H1 (cell line): Measurements from ENCODE around the gene CPTP. TPM values are rescaled to one million over a fixed set of nuclear protein-coding genes. Genes with fewer than 3 reads are reported as not detected.

Experiments
- CTCF ChIA-PET: fragments of 300-600 bp; sonication (Branson Sonifier 250); formaldehyde crosslinking; loops from one replicate; lab custom pipeline; 2021; ENCODE audit not compliant: partially characterized antibody; lab: Charles Lee
- POLR2A ChIA-PET: fragments of 300-600 bp; sonication (Branson Sonifier 250); formaldehyde crosslinking; loops from one replicate; lab custom pipeline; 2021; ENCODE audit warnings: inconsistent platforms; ENCODE audit not compliant: partially characterized antibody; lab: Charles Lee
- DNase-seq, 2 experiments: peaks; one replicate each; pipeline versions ENCODE4 v3.0.0 to v3.0.0-alpha.2; 2010 to 2022; ENCODE audit warnings: low spot score in 2 of 2, low read depth in 1 of 2, mixed read lengths in 1 of 2
- FAIRE-seq: peaks from 2 replicates; lab custom pipeline; 2011; peaks lifted over from hg19 to GRCh38; lab: Jason Lieb, UNC
- H2AFZ ChIP-seq: 2 replicates; pipeline ENCODE4 v1.8.1; 2012; ENCODE audit warnings: low read length, inconsistent platforms
- H2AK5ac ChIP-seq: 2 replicates; pipeline ENCODE4 v1.6.1; 2013; ENCODE audit warnings: low read depth, low read length
- H2BK120ac ChIP-seq: replicated peaks from 2 replicates; pipeline ENCODE3; 2013; ENCODE audit warnings: low read depth, low read length, inconsistent platforms
- H2BK12ac ChIP-seq: 2 replicates; pipeline ENCODE4 v1.6.1; 2013; ENCODE audit warnings: low read depth, low read length
- H2BK15ac ChIP-seq: 2 replicates; pipeline ENCODE4 v1.6.1; 2013; ENCODE audit warnings: low read length
- H2BK20ac ChIP-seq: 2 replicates; pipeline ENCODE4 v1.6.1; 2013; ENCODE audit warnings: low read length
- H2BK5ac ChIP-seq: 2 replicates; pipeline ENCODE4 v1.6.1; 2013; ENCODE audit warnings: low read depth, low read length
- H3K14ac ChIP-seq: 2 replicates; pipeline ENCODE4 v1.6.1; 2013; ENCODE audit warnings: inconsistent platforms; ENCODE audit not compliant: insufficient read length
- H3K18ac ChIP-seq: 2 replicates; pipeline ENCODE4 v1.6.1; 2013; ENCODE audit warnings: low read length; ENCODE audit errors: extremely low read depth
- H3K23ac ChIP-seq: 2 replicates; pipeline ENCODE4 v1.6.1; 2013; ENCODE audit warnings: inconsistent platforms; ENCODE audit not compliant: insufficient read length
- H3K23me2 ChIP-seq: 2 replicates; pipeline ENCODE4 v1.6.1; 2013; ENCODE audit warnings: low read depth, low read length
- H3K27ac ChIP-seq: 2 replicates; pipeline ENCODE4 v1.6.1; 2011; ENCODE audit warnings: low read depth, low read length, inconsistent platforms
- H3K27me3 ChIP-seq, 4 experiments: replicated peaks in 1 of 4; 1 replicate in 1 of 4; 2 replicates in 3 of 4; pipeline versions ENCODE4 v1.6.1 to v1.8.1; 2011 to 2013; ENCODE audit warnings: low read length in 3 of 4, mild to moderate bottlenecking in 3 of 4, inconsistent platforms in 2 of 4, mixed read lengths in 2 of 4, moderate library complexity in 1 of 4; ENCODE audit not compliant: control insufficient read depth in 3 of 4, insufficient read depth in 3 of 4; ENCODE audit errors: extremely low read depth in 1 of 4
- H3K36me3 ChIP-seq, 4 experiments: 2 replicates each; pipeline versions ENCODE4 v1.6.1 to v1.8.1; 2011 to 2013; ENCODE audit warnings: mild to moderate bottlenecking in 4 of 4, low read length in 3 of 4, moderate library complexity in 2 of 4, control low read depth in 1 of 4, inconsistent platforms in 1 of 4; ENCODE audit not compliant: insufficient read depth in 4 of 4, control insufficient read depth in 2 of 4
- H3K4ac ChIP-seq: replicated peaks from 2 replicates; pipeline ENCODE3; 2013; ENCODE audit warnings: low read length, low read depth, mixed read lengths, inconsistent platforms; ENCODE audit not compliant: insufficient read length
- H3K4me1 ChIP-seq, 4 experiments: replicated peaks in 1 of 4; 1 replicate in 1 of 4; 2 replicates in 3 of 4; pipeline versions ENCODE4 v1.6.1 to v1.8.1; 2011 to 2013; ENCODE audit warnings: low read length in 3 of 4, inconsistent platforms in 2 of 4, mixed read lengths in 1 of 4; ENCODE audit not compliant: insufficient read depth in 4 of 4, control insufficient read depth in 3 of 4
- H3K4me2 ChIP-seq, 2 experiments: 2 replicates each; pipeline versions ENCODE4 v1.6.1 to v1.8.1; 2011 to 2013; ENCODE audit warnings: low read depth in 2 of 2, low read length in 2 of 2, control low read depth in 1 of 2, inconsistent platforms in 1 of 2, mild to moderate bottlenecking in 1 of 2; ENCODE audit not compliant: insufficient read depth in 1 of 2
- H3K4me3 ChIP-seq, 4 experiments: fragments of 200-600, 300-600 bp in 1 of 4; sonication (generic), shearing (Covaris generic), sonication (Bioruptor Twin) in 1 of 4; 2 replicates each; pipeline versions ENCODE4 v1.5.1 to v1.8.1; 2011 to 2016; ENCODE audit warnings: low read length in 4 of 4, low read depth in 3 of 4, control low read depth in 2 of 4, inconsistent platforms in 2 of 4, mild to moderate bottlenecking in 2 of 4, mixed read lengths in 1 of 4, moderate library complexity in 1 of 4; ENCODE audit not compliant: insufficient read depth in 2 of 4; ENCODE audit errors: extremely low read depth in 1 of 4
- H3K56ac ChIP-seq: replicated peaks from 2 replicates; pipeline ENCODE3; 2013; ENCODE audit warnings: low read depth, mild to moderate bottlenecking, mixed read lengths, low read length, inconsistent platforms; ENCODE audit not compliant: insufficient read length
- H3K79me1 ChIP-seq: 2 replicates; pipeline ENCODE4 v1.6.1; 2013; ENCODE audit warnings: low read depth, low read length, control low read depth
- H3K79me2 ChIP-seq, 2 experiments: 2 replicates each; pipeline versions ENCODE4 v1.6.1 to v1.8.1; 2012 to 2013; ENCODE audit warnings: low read length in 2 of 2, mild to moderate bottlenecking in 2 of 2, inconsistent platforms in 1 of 2; ENCODE audit not compliant: insufficient read depth in 2 of 2, control insufficient read depth in 1 of 2
- H3K9ac ChIP-seq, 4 experiments: replicated peaks in 1 of 4; 1 replicate in 1 of 4; 2 replicates in 3 of 4; pipeline versions ENCODE4 v1.6.1 to v1.8.1; 2011 to 2013; ENCODE audit warnings: low read depth in 3 of 4, low read length in 3 of 4, control low read depth in 2 of 4, mild to moderate bottlenecking in 2 of 4, moderate library complexity in 2 of 4, inconsistent platforms in 1 of 4; ENCODE audit errors: extremely low read depth in 1 of 4
- H3K9me3 ChIP-seq, 2 experiments: 2 replicates each; pipeline versions ENCODE4 v1.6.1 to v1.8.1; 2012 to 2013; ENCODE audit warnings: mild to moderate bottlenecking in 2 of 2, moderate library complexity in 2 of 2, control low read depth in 1 of 2, inconsistent platforms in 1 of 2, low read depth in 1 of 2, low read length in 1 of 2, mixed read lengths in 1 of 2; ENCODE audit not compliant: insufficient read depth in 2 of 2
- H4K20me1 ChIP-seq, 2 experiments: replicated peaks in 1 of 2; 2 replicates each; pipeline versions ENCODE3 to v1.8.1; 2011 to 2013; ENCODE audit warnings: inconsistent platforms in 2 of 2, low read length in 2 of 2, mild to moderate bottlenecking in 1 of 2; ENCODE audit not compliant: insufficient read depth in 2 of 2, control insufficient read depth in 1 of 2
- H4K5ac ChIP-seq: 2 replicates; pipeline ENCODE4 v1.6.1; 2013; ENCODE audit warnings: low read length, low read depth, mixed read lengths, inconsistent platforms; ENCODE audit not compliant: insufficient read length
- H4K8ac ChIP-seq: 2 replicates; pipeline ENCODE4 v1.8.0; 2013; ENCODE audit warnings: mild to moderate bottlenecking, moderate library complexity, low read length, inconsistent platforms; ENCODE audit not compliant: insufficient read depth; ENCODE audit errors: extremely low read depth
- H4K91ac ChIP-seq: replicated peaks from 2 replicates; pipeline ENCODE3; 2013; ENCODE audit warnings: low read length, mixed read lengths, inconsistent platforms; ENCODE audit not compliant: insufficient read length
- ATF3 ChIP-seq: IDR thresholded peaks from 2 replicates; pipeline ENCODE4 v1.6.1; 2011; ENCODE audit warnings: low read depth, mild to moderate bottlenecking, low read length; ENCODE audit not compliant: insufficient read depth
- BCL11A ChIP-seq, 2 experiments: IDR thresholded peaks; one replicate each; pipeline ENCODE4 v1.6.1; 2011; ENCODE audit warnings: low read depth in 2 of 2, low read length in 2 of 2, mild to moderate bottlenecking in 2 of 2
- CBX5 ChIP-seq: fragments of 300-800, 300-1000 bp; sonication (generic); IDR thresholded peaks from 2 replicates; pipeline ENCODE4 v1.7.1; 2016; ENCODE audit warnings: antibody characterized with exemption, low read length, low read depth
- EZH2 ChIP-seq: fragments of 200-600 bp; sonication (generic); IDR thresholded peaks from 2 replicates; pipeline ENCODE4 v1.7.1; 2012; ENCODE audit warnings: low read depth, mild to moderate bottlenecking, moderate library complexity, low read length, inconsistent platforms; ENCODE audit not compliant: severe bottlenecking
- FOSL1 ChIP-seq: IDR thresholded peaks from 2 replicates; pipeline ENCODE4 v1.6.1; 2011; ENCODE audit warnings: mild to moderate bottlenecking, low read depth, low read length, moderate library complexity; ENCODE audit not compliant: insufficient read depth
- JUND ChIP-seq: IDR thresholded peaks from 2 replicates; pipeline ENCODE4 v1.6.1; 2011; ENCODE audit warnings: mild to moderate bottlenecking, improper control_type of control experiment, low read length
- KDM4A ChIP-seq: IDR thresholded peaks from one replicate; pipeline ENCODE4 v1.7.1; 2012; ENCODE audit warnings: low read depth, mild to moderate bottlenecking, moderate library complexity, low read length, inconsistent platforms; ENCODE audit not compliant: severe bottlenecking
- PHF8 ChIP-seq: fragments of 200-600 bp; sonication (generic); conservative IDR thresholded peaks from 2 replicates; pipeline ENCODE4 v1.7.1; 2012; ENCODE audit warnings: low read depth, mild to moderate bottlenecking, inconsistent platforms, low read length, moderate library complexity
- RAD21 ChIP-seq, 2 experiments: IDR thresholded peaks in 1 of 2; conservative IDR thresholded peaks in 1 of 2; 2 replicates each; pipeline ENCODE4 v1.6.1; 2011; ENCODE audit warnings: low read depth in 2 of 2, low read length in 2 of 2, improper control_type of control experiment in 1 of 2, inconsistent platforms in 1 of 2, mild to moderate bottlenecking in 1 of 2, moderate library complexity in 1 of 2
- RBBP5 ChIP-seq: IDR thresholded peaks from 2 replicates; pipeline ENCODE4 v1.7.1; 2012; ENCODE audit warnings: low read depth, mild to moderate bottlenecking, inconsistent platforms, low read length, moderate library complexity, borderline replicate concordance
- SIN3A ChIP-seq, 2 experiments: IDR thresholded peaks in 1 of 2; conservative IDR thresholded peaks in 1 of 2; 2 replicates each; pipeline ENCODE4 v1.6.1; 2011 to 2012; ENCODE audit warnings: low read length in 2 of 2, improper control_type of control experiment in 1 of 2, low read depth in 1 of 2, mild to moderate bottlenecking in 1 of 2
- TEAD4 ChIP-seq: IDR thresholded peaks from 2 replicates; pipeline ENCODE4 v1.6.1; 2012; ENCODE audit warnings: low read depth, low read length, inconsistent platforms, mixed read lengths
- WGBS, 2 experiments: shearing (Covaris generic) in 1 of 2; methylation state at CpG; one replicate each; pipeline versions ENCODE4 v1.1.6 to v1.1.7; 2013 to 2015; ENCODE audit warnings: low lambda C conversion rate in 2 of 2, mixed read lengths in 2 of 2, inconsistent platforms in 1 of 2, low coverage in 1 of 2, missing lambda C conversion rate in 1 of 2; ENCODE audit not compliant: insufficient replicate concordance in 2 of 2, insufficient coverage in 1 of 2, insufficient read length in 1 of 2; ENCODE audit errors: extremely low coverage in 1 of 2, missing lambda C conversion rate in 1 of 2; 5-methylcytosine and 5-hydroxymethylcytosine counted together
- polyA plus RNA-seq, 7 experiments: library from polyadenylated mRNA; depleted of rRNA in 3 of 7; stranded (reverse) in 5 of 7; unstranded in 2 of 7; fragments of >200 nt in 5 of 7; fragments of 200-250 nt in 2 of 7; gene quantifications; 1 replicate in 5 of 7; 2 replicates in 1 of 7; 4 replicates in 1 of 7; pipeline versions ENCODE4 v1.2.1 to v1.2.3, GENCODE V29; 2011 to 2013; ENCODE audit warnings: missing spikeins in 2 of 7, mixed read lengths in 2 of 7
- total RNA-seq: library from RNA; stranded (reverse); fragmentation: NEBNext Ultra II Directional; extraction: Animal tissue kit (Norgen Biotek cat#: 25700); gene quantifications from 2 replicates; pipeline ENCODE4 v1.2.1, GENCODE V29; 2021

CPTP gene
- total and polyA plus RNA-seq, 2 of the 8 experiments (the other 6 are each of a cell fraction or from before 2014, with no cell fraction given): 8.1 to 10.6 TPM

GRCh38 chr1:1335792-1336248, 11.2 kb downstream of the CPTP start:
- H3K4me2 ChIP-seq: no peak overlapping the region
- no peak overlapping the region for H4K5ac ChIP-seq
- H4K91ac ChIP-seq: no peak overlapping the region
- no peaks in the 10 kb centered on the region; the same call in 1 of the 2 replicates for H3K23me2 ChIP-seq
- H3K27ac ChIP-seq: no peak overlapping the region
- H2BK15ac ChIP-seq: no peak overlapping the region
- peaks cover 11 to 30% of the 10 kb centered on the region in 2 experiments for H4K20me1 ChIP-seq
- H3K23ac ChIP-seq: no peak overlapping the region
- H3K14ac ChIP-seq: no peak overlapping the region
- no peak overlapping the region for H3K4ac ChIP-seq
- DNase-seq: no peak
- no peak overlapping the region for H4K8ac ChIP-seq
- no peak overlapping the region for H2BK20ac ChIP-seq
- H2AFZ ChIP-seq: no peak overlapping the region
- no peak overlapping the region for H2BK120ac ChIP-seq
- no peak overlapping the region for H2BK12ac ChIP-seq
- no peaks in the 10 kb centered on the region; a peak in 1 of 7 replicates for H3K27me3 ChIP-seq
- no peak overlapping the region for H2AK5ac ChIP-seq
- H3K9me3 ChIP-seq: peaks cover 0 to 2% of the 10 kb centered on the region in 2 experiments; a peak in 1 of 4 replicates
- H3K79me2 ChIP-seq: no peaks in the 10 kb centered on the region
- CTCF ChIA-PET: interaction anchor here (1.3 to 3.2 kb wide), 3 partner anchors 8 to 35 kb away, joined by 3 to 13 read pairs (median 3); partner anchors contain the start of gene DVL1
- no peaks in the 10 kb centered on the region; a peak in 2 of 7 replicates for H3K4me1 ChIP-seq
- peaks cover 6% of the 10 kb centered on the region; the same call in 1 of the 2 replicates for H3K79me1 ChIP-seq
- H3K9ac ChIP-seq: no peak overlapping the region
- no peak overlapping the region for H2BK5ac ChIP-seq
- no peak overlapping the region for H3K18ac ChIP-seq
- peaks cover 2 to 32% (median 8%) of the 10 kb centered on the region in 4 experiments; a peak in 7 of 8 replicates for H3K36me3 ChIP-seq
- no peak overlapping the region for H3K4me3 ChIP-seq
- WGBS, 2 experiments: 92% methylated on average over 7 of the region's 21 CpGs; no CpG with 5 or more reads in 1 of the 2 experiments
- no peak overlapping the region for H3K56ac ChIP-seq
- FAIRE-seq: no peak
- POLR2A ChIA-PET: interaction anchor here (0.8 to 9.0 kb wide), 9 partner anchors 9 to 83 kb away, joined by 3 to 134 read pairs (median 7); partner anchors contain the start of gene DVL1
- TF ChIP-seq JUND (no peak), RAD21 (IDR thresholded peaks at IDR 0.05 in 1 of 2, conservative IDR thresholded peaks at IDR 0.05 in 1 of 2; ENCODE audit: low read depth in 2 of 2, low read length in 2 of 2) (no peak), KDM4A (no peak), EZH2 (no peak), BCL11A (IDR thresholded peaks at IDR 0.05; ENCODE audit: low read depth in 2 of 2, low read length in 2 of 2) (no peak), CBX5 (no peak), TEAD4 (no peak), RBBP5 (no peak), PHF8 (no peak), ATF3 (no peak), SIN3A (conservative IDR thresholded peaks at IDR 0.05 in 1 of 2, IDR thresholded peaks at IDR 0.05 in 1 of 2; ENCODE audit: low read depth in 1 of 2, low read length in 2 of 2) (no peak), FOSL1 (no peak)
